Heart right ventricle (tissue), 16 donors: ENCODE measurements around the gene GRIK3. TPM values are rescaled to one million over a fixed set of nuclear protein-coding genes. Genes with fewer than 3 reads are reported as not detected.

ENCODE experiments used
- ATAC-seq, 8 donors: fragments of 200-7000 bp; cut with Tn5 transposase; one replicate each; pipeline ENCODE4 v1.9.1; 2020; ENCODE audit warnings: mild to moderate bottlenecking in 8 of 8, moderate library complexity in 8 of 8, moderate number of reproducible peaks in 1 of 8
- DNase-seq, 2 donors: peaks; one replicate each; pipeline ENCODE4 v3.0.0-alpha.2; 2020
- H3K27ac ChIP-seq, 10 donors: fragments of 200-600 bp; sonication (generic) in 2 of 10; one replicate each; pipeline versions ENCODE4 v1.5.0 to v1.8.0; 2020 to 2022; ENCODE audit warnings: mild to moderate bottlenecking in 3 of 10
- H3K27me3 ChIP-seq, 7 donors: fragments of 200-600 bp; one replicate each; pipeline ENCODE4 v1.8.0; 2021 to 2022; ENCODE audit warnings: mild to moderate bottlenecking in 2 of 7
- H3K36me3 ChIP-seq, 9 donors: fragments of 200-600 bp; sonication (generic) in 1 of 9; one replicate each; pipeline versions ENCODE4 v1.5.0 to v1.8.0; 2020 to 2022; ENCODE audit warnings: mild to moderate bottlenecking in 2 of 9
- H3K4me1 ChIP-seq, 9 donors: fragments of 200-600 bp; sonication (generic) in 1 of 9; one replicate each; pipeline versions ENCODE4 v1.5.0 to v1.8.0; 2020 to 2022; ENCODE audit warnings: mild to moderate bottlenecking in 4 of 9
- H3K4me3 ChIP-seq, 10 donors: fragments of 200-600 bp; sonication (generic) in 2 of 10; one replicate each; pipeline versions ENCODE4 v1.5.0 to v1.8.0; 2020 to 2022; ENCODE audit warnings: mild to moderate bottlenecking in 7 of 10, moderate library complexity in 2 of 10
- H3K9me3 ChIP-seq, 11 donors: fragments of 200-600 bp in 10 of 11; sonication (generic) in 2 of 11; one replicate each; pipeline versions ENCODE4 v1.5.0 to v1.8.0; 2013 to 2022; ENCODE audit warnings: mild to moderate bottlenecking in 2 of 11, control low read depth in 1 of 11, moderate library complexity in 1 of 11
- CTCF ChIP-seq, 9 donors: fragments of 200-600 bp; sonication (generic) in 2 of 9; IDR thresholded peaks; one replicate each; pipeline versions ENCODE4 v1.5.0 to v1.8.0; 2021 to 2022; ENCODE audit warnings: antibody characterized with exemption in 9 of 9, mild to moderate bottlenecking in 5 of 9, moderate library complexity in 1 of 9
- WGBS, 2 donors: extraction: QIAGEN DNeasy Blood & Tissue Kit; methylation state at CpG; one replicate each; pipeline ENCODE4 v1.1.7; 2013; ENCODE audit warnings: inconsistent platforms in 1 of 2; 5-methylcytosine and 5-hydroxymethylcytosine counted together
- intact Hi-C, 10 donors: fragments of 100-400 bp; cut with DNase I; formaldehyde crosslinking; loops; one replicate each; pipeline versions ENCODE4 v1.11.1 to v1.14.2; 2022
- polyA plus RNA-seq, 2 donors: library from polyadenylated mRNA; stranded (reverse); fragments of 200-250 nt; gene quantifications; one replicate each; pipeline ENCODE4 v1.2.3, GENCODE V29; 2013
- total RNA-seq, 10 donors: library from RNA; stranded (reverse); fragmentation: NEBNext Ultra II Directional in 3 of 10; extraction: Animal tissue kit (Norgen Biotek cat#: 25700) in 3 of 10; gene quantifications; one replicate each; pipeline versions ENCODE4 v1.2.1 to v1.2.4, GENCODE V29; 2021 to 2023
- donor health status: Arrhythmogenic right ventricular cardiomyopathy.
- donor health status: ischemic (EF 13 %, LVEDD 7.1; RV severe dilation, severe dysfunction).
- donor health status: healthy with polysubstance abuse.
- donor health status: DM: no; HTN: yes; CAD: no.
- donor health status: DM: no; HTN: no; CAD: no.
- donor health status: ischemic (EF 25% LVEDD 6.9; RV normal size, moderate dysfunction).
- donor health status: ischemic (EF 25% LVEDD 5.7; RV mildly dilated, moderate dysfunction).
- donor health status: healthy.
- donor health status: DM: yes; HTN: yes; CAD: no.
- donor health status: Ischemic cardiomyopathy.
- donor health status: ischemic (EF 35%, LVEDD 5.7; RV mildly dilated, moderate dysfunction).
- donor health status: nonischemic (EF 11% LVEDD 7.7; RV severe dilation, severe dysfunction).
- donor health status: DM: yes; HTN: yes; CAD: no.
- donor health status: PGD.
- donor health status: ischemic (EF 29% LVEDD 5.4; RV normal size, mild dysfunction).
- donor health status: nonischemic (EF 23%, LVEDD 6.1; RV moderate dilation, normal function).

The GRIK3 gene
- total and polyA plus RNA-seq, 12 donors: 0.10 to 1.1 (median 0.27) TPM

GRCh38 chr1:36803868-36804570 is 230.3 kb downstream of the GRIK3 start:
- intact Hi-C loops: no loop called here
- 54 to 62% methylated on average over 9 of the region's 9 CpGs for WGBS, 2 donors
- no peak overlapping the region for H3K4me3 ChIP-seq
- no peaks in the 10 kb centered on the region for H3K9me3 ChIP-seq
- ATAC-seq (no peak), DNase-seq (no peak)
- no peaks in the 10 kb centered on the region for H3K4me1 ChIP-seq
- H3K36me3 ChIP-seq: no peaks in the 10 kb centered on the region
- H3K27me3 ChIP-seq: peaks cover 0 to 31% (median 6%) of the 10 kb centered on the region in 7 donors
- TF ChIP-seq CTCF (IDR thresholded peaks at IDR 0.05): no peak
- no peak overlapping the region for H3K27ac ChIP-seq

DNA sequence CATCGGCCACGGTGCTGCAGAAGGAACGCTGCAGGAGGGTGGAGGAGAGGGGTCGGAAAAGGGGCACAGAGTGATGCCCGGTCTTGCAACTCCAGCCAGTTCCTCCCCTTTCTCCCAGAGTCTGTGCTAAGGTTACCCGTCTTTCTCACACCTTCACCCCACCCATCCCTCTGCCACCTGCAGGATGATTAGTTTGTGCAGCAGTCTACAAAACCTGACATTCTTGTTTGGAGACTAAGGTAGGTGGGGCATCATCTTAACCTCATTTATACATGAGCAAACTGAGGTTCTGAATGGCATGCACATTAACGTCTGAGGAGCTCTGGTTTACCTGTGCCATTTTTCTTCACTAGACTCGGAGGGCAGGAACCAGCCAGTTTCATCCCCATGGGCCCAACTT is 232.3 kb downstream of the GRIK3 start:
- TF ChIP-seq CTCF (IDR thresholded peaks at IDR 0.05): no peak
- no peaks in the 10 kb centered on the region for H3K9me3 ChIP-seq
- H3K4me3 ChIP-seq: no peak overlapping the region
- intact Hi-C loops: no loop called here
- DNase-seq (no peak), ATAC-seq (no peak)
- H3K27me3 ChIP-seq: peaks cover 0 to 31% (median 6%) of the 10 kb centered on the region in 7 donors
- no peaks in the 10 kb centered on the region for H3K4me1 ChIP-seq
- 84 to 87% methylated on average over 8 of the region's 8 CpGs for WGBS, 2 donors
- H3K36me3 ChIP-seq: no peaks in the 10 kb centered on the region
- no peak overlapping the region for H3K27ac ChIP-seq

- Histone ChIP-seq H3K4me3 (no peak overlapping the region), H3K36me3 (no peaks in the 10 kb centered on the region), H3K9me3 (no peaks in the 10 kb centered on the region), H3K27ac (no peak overlapping the region), H3K27me3 (peaks cover 0 to 19% (median 4%) of the 10 kb centered on the region in 7 donors), H3K4me1 (no peaks in the 10 kb centered on the region)
- no peak for TF ChIP-seq CTCF (IDR thresholded peaks at IDR 0.05)
- WGBS, 2 donors: 61 to 62% methylated on average over 7 of the region's 7 CpGs
- intact Hi-C loops: no loop called here
- ATAC-seq: no peak
- DNase-seq: no peak
Measured at GRCh38 chr1:36797761-36798160, 236.6 kb downstream of the GRIK3 start.

DNA sequence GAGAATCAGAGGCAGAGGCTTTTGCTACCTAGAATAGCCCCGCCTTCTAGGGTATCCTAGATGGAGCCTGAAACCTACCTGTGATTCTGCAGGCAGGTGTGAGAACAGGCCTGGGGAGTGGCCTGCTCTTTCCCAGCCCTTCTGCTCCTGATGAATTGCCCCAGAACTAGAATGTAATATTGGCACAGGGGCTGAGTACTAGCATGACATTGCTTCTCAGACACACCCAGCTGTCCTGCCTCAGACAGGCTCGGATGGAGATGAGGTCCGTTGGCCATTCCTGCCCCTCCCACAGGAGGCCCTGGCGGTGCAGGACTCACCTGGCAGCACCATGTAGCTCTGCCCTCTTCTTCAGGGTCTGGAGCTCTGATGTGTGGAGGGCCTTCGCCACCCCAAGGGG is 237.6 kb downstream of the GRIK3 start:
- no peak for ATAC-seq
- intact Hi-C loops: no loop called here
- no peak overlapping the region for H3K4me3 ChIP-seq
- no peaks in the 10 kb centered on the region for H3K9me3 ChIP-seq
- no peak for DNase-seq
- peaks cover 0 to 18% (median 4%) of the 10 kb centered on the region in 7 donors for H3K27me3 ChIP-seq
- no peaks in the 10 kb centered on the region for H3K4me1 ChIP-seq
- no peaks in the 10 kb centered on the region for H3K36me3 ChIP-seq
- WGBS, 2 donors: 60 to 75% methylated on average over 5 of the region's 5 CpGs
- no peak overlapping the region for H3K27ac ChIP-seq
- no peak for TF ChIP-seq CTCF (IDR thresholded peaks at IDR 0.05)
